Endothelial cell of umbilical vein (primary cell): ENCODE measurements around the gene MRPS12. TPM values are rescaled to one million over a fixed set of nuclear protein-coding genes. Genes with fewer than 3 reads are reported as not detected.

Experiments used
- BruUV-seq: library from RNA; stranded (reverse); fragments of 400-500 nt; replicated peaks from 2 replicates; lab custom pipeline; 2021; lab: Mats Ljungman, UMichigan
- CTCF ChIA-PET: fragments of 300-600, 350-600 bp; sonication (Branson Sonifier 250); formaldehyde crosslinking; loops from one replicate; lab custom pipeline; 2021; ENCODE audit warnings: antibody characterized with exemption, inconsistent platforms; lab: Charles Lee
- POLR2A ChIA-PET: fragments of 300-600, 350-600 bp; sonication (Branson Sonifier 250); formaldehyde crosslinking; loops from one replicate; lab custom pipeline; 2021; ENCODE audit warnings: antibody characterized with exemption, inconsistent platforms; lab: Charles Lee
- DNase-seq: peaks from one replicate; pipeline ENCODE4 v3.0.0-alpha.2; 2011; ENCODE audit warnings: low read depth, low spot score
- FAIRE-seq: peaks from 2 replicates; lab custom pipeline; 2011; peaks lifted over from hg19 to GRCh38; lab: Jason Lieb, UNC
- H2AFZ ChIP-seq: 2 replicates; pipeline ENCODE4 v1.6.0; 2012; ENCODE audit warnings: low read depth, low read length, control low read depth, inconsistent platforms
- H3K27ac ChIP-seq: 2 replicates; pipeline ENCODE4 v1.5.1; 2011; ENCODE audit warnings: low read depth, mild to moderate bottlenecking, control low read depth, low read length, moderate library complexity; ENCODE audit not compliant: insufficient read depth
- H3K27me3 ChIP-seq, 2 experiments: 2 replicates each; pipeline versions ENCODE4 v1.6.0 to v1.6.1; 2011; ENCODE audit warnings: low read length in 2 of 2, mixed read lengths in 1 of 2; ENCODE audit not compliant: control insufficient read depth in 2 of 2, insufficient read depth in 2 of 2
- H3K36me3 ChIP-seq, 2 experiments: 2 replicates in 1 of 2; 3 replicates in 1 of 2; pipeline ENCODE4 v1.5.1; 2011; ENCODE audit warnings: low read length in 2 of 2, mild to moderate bottlenecking in 1 of 2, moderate library complexity in 1 of 2; ENCODE audit not compliant: control insufficient read depth in 2 of 2, insufficient read depth in 2 of 2; ENCODE audit errors: extremely low read depth in 1 of 2
- H3K4me1 ChIP-seq: 3 replicates; pipeline ENCODE4 v1.5.1; 2011; ENCODE audit warnings: mild to moderate bottlenecking, low read length; ENCODE audit not compliant: control insufficient read depth, insufficient read depth; ENCODE audit errors: extremely low read depth
- H3K4me2 ChIP-seq: 2 replicates; pipeline ENCODE4 v1.6.1; 2011; ENCODE audit warnings: low read length, control low read depth, mixed read lengths; ENCODE audit not compliant: insufficient read depth
- H3K4me3 ChIP-seq, 3 experiments: fragments of 200-600 bp in 1 of 3; sonication (generic), shearing (Covaris generic) in 1 of 3; replicated peaks in 1 of 3; 2 replicates each; pipeline ENCODE4 v1.5.1; 2011 to 2016; ENCODE audit warnings: control low read depth in 3 of 3, low read length in 3 of 3, mild to moderate bottlenecking in 2 of 3, inconsistent platforms in 1 of 3, low read depth in 1 of 3, moderate library complexity in 1 of 3; ENCODE audit not compliant: insufficient read depth in 1 of 3
- H3K79me2 ChIP-seq: 2 replicates; pipeline ENCODE4 v1.6.0; 2012; ENCODE audit warnings: low read length, inconsistent platforms; ENCODE audit not compliant: control insufficient read depth, insufficient read depth
- H3K9ac ChIP-seq: replicated peaks from 2 replicates; pipeline ENCODE3; 2011; ENCODE audit warnings: low read length, control low read depth; ENCODE audit not compliant: insufficient read depth; ENCODE audit errors: extremely low read depth
- H3K9me1 ChIP-seq: replicated peaks from 3 replicates; pipeline ENCODE4 v1.6.0; 2011; ENCODE audit warnings: mild to moderate bottlenecking, low read length; ENCODE audit not compliant: control insufficient read depth, insufficient read depth; ENCODE audit errors: extremely low read depth
- H3K9me3 ChIP-seq: replicated peaks from 2 replicates; pipeline ENCODE4 v1.5.1; 2012; ENCODE audit warnings: low read length, inconsistent platforms; ENCODE audit not compliant: control insufficient read depth, insufficient read depth
- H4K20me1 ChIP-seq: replicated peaks from 2 replicates; pipeline ENCODE3; 2011; ENCODE audit warnings: mild to moderate bottlenecking, low read length; ENCODE audit not compliant: control insufficient read depth, insufficient read depth; ENCODE audit errors: extremely low read depth
- EZH2 ChIP-seq: IDR thresholded peaks from 2 replicates; pipeline ENCODE4 v1.6.1; 2012; ENCODE audit warnings: borderline replicate concordance, low read depth, mild to moderate bottlenecking, moderate library complexity, low read length, inconsistent platforms; ENCODE audit not compliant: severe bottlenecking
- FOS ChIP-seq: IDR thresholded peaks from 2 replicates; pipeline ENCODE4 v1.6.1; 2011; ENCODE audit warnings: mild to moderate bottlenecking, low read length, moderate library complexity, borderline replicate concordance; ENCODE audit not compliant: insufficient read depth
- GATA2 ChIP-seq: IDR thresholded peaks from 2 replicates; pipeline ENCODE4 v1.7.0; 2011; ENCODE audit warnings: low read depth, mild to moderate bottlenecking, moderate library complexity, mixed read lengths, low read length; ENCODE audit not compliant: insufficient read length, insufficient read depth
- JUN ChIP-seq: IDR thresholded peaks from 2 replicates; pipeline ENCODE4 v1.6.1; 2011; ENCODE audit warnings: borderline replicate concordance, low read depth; ENCODE audit not compliant: insufficient read length, insufficient read depth
- MYC ChIP-seq: IDR thresholded peaks from one replicate; pipeline ENCODE4 v1.6.1; 2011; ENCODE audit warnings: mild to moderate bottlenecking, low read depth, low read length
- POLR2A ChIP-seq: IDR thresholded peaks from 2 replicates; pipeline ENCODE4 v1.6.1; 2012; ENCODE audit warnings: low read depth, mild to moderate bottlenecking, control low read depth, low read length
- POLR2AphosphoS5 ChIP-seq: IDR thresholded peaks from 2 replicates; pipeline ENCODE4 v1.6.1; 2012; ENCODE audit warnings: low read depth, mild to moderate bottlenecking, control low read depth, low read length, moderate library complexity; ENCODE audit not compliant: insufficient read depth
- dilution Hi-C: fragments of 300-500 bp; cut with MboI; formaldehyde crosslinking; loops from one replicate; pipeline ENCODE4 v1.15.0; 2019; ENCODE audit warnings: low sequenced_read_pairs; ENCODE audit not compliant: extremely low pct_ligation_motif_present
- intact Hi-C: fragments of 100-400 bp; cut with micrococcal nuclease; formaldehyde crosslinking; loops from one replicate; pipeline ENCODE4 v1.10.0; 2022
- polyA plus RNA-seq, 4 experiments: library from polyadenylated mRNA; depleted of rRNA in 3 of 4; stranded (reverse) in 3 of 4; unstranded in 1 of 4; fragments of >200 nt; gene quantifications; 2 replicates each; pipeline versions ENCODE4 v1.2.1 to v1.2.3, GENCODE V29; 2011 to 2012; ENCODE audit warnings: missing spikeins in 1 of 4
- total RNA-seq: library from RNA; stranded (reverse); gene quantifications from 2 replicates; pipeline ENCODE4 v1.2.3, GENCODE V29; 2021
- TF ChIP-seq, protein P1 (sequence below): IDR thresholded peaks from 2 replicates; pipeline ENCODE4 v1.6.1; 2011; ENCODE audit not compliant: insufficient read depth, insufficient read length
- TF ChIP-seq, protein P2 (sequence below), 2 donors: IDR thresholded peaks; 1 replicate in 1 of 2; 2 replicates in 1 of 2; pipeline ENCODE4 v1.5.1; 2011; ENCODE audit warnings: low read length in 2 of 2, mild to moderate bottlenecking in 2 of 2, moderate library complexity in 2 of 2, control low read depth in 1 of 2, inconsistent platforms in 1 of 2, low read depth in 1 of 2; ENCODE audit not compliant: insufficient read depth in 1 of 2; ENCODE audit errors: extremely low read depth in 1 of 2

Gene MRPS12
- total and polyA plus RNA-seq, 2 donors (not counting 3 experiments of a cell fraction or from before 2014, with no cell fraction given): 49.3 to 86.3 TPM

DNA sequence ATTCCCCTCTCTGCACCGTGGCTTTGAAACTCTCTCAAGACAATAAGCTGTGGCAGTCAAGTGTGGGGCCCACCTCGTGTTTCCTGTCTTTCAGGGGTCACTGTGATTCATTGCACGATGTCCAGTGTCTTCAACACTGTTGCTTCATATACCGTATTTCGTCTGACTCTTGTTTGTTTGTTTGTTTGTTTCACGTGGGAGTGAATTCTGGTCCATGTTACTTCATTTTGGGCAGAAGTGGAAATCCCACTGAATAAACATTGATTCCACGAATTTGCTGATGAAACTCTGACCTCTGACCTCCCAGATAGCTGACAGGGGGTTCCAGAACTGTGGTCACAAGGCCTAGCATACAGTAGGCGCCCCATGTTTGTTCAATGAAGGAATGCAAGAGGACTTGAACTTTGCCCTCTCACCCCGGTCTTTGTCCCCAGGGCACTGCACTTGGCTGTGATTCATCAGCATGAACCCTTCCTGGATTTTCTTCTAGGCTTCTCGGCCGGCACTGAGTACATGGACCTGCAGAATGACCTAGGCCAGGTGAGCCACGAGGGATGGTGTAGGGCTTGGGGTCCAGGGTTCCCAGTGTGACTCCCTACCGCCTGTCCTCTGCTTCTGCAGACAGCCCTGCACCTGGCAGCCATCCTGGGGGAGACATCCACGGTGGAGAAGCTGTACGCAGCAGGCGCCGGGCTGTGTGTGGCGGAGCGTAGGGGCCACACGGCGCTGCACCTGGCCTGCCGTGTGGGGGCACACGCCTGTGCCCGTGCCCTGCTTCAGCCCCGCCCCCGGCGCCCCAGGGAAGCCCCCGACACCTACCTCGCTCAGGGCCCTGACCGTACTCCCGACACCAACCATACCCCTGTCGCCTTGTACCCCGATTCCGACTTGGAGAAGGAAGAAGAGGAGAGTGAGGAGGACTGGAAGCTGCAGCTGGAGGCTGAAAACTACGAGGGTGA lies 25.9 kb upstream of the MRPS12 start:
- POLR2A ChIA-PET: no interaction called here
- no peak overlapping the region for H3K9ac ChIP-seq

More for the DNA sequence above, 25.9 kb upstream of the MRPS12 start:
- dilution Hi-C loops (no loop called here), intact Hi-C loops (no loop called here)
- Histone ChIP-seq H4K20me1 (no peaks in the 10 kb centered on the region), H3K27ac (no peak overlapping the region), H3K79me2 (peaks cover 5% of the 10 kb centered on the region), H3K4me1 (peaks cover 15% of the 10 kb centered on the region), H3K4me2 (no peak overlapping the region), H3K4me3 (no peak overlapping the region), H2AFZ (no peak overlapping the region), H3K9me1 (no peaks in the 10 kb centered on the region), H3K27me3 (no peaks in the 10 kb centered on the region), H3K9me3 (no peaks in the 10 kb centered on the region), H3K36me3 (peaks cover 0 to 21% of the 10 kb centered on the region in 2 experiments)
- DNase-seq (no peak), FAIRE-seq (no peak)
- TF ChIP-seq, protein P1, sequence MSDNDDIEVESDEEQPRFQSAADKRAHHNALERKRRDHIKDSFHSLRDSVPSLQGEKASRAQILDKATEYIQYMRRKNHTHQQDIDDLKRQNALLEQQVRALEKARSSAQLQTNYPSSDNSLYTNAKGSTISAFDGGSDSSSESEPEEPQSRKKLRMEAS: no peak
- TF ChIP-seq POLR2AphosphoS5: no peak
- TF ChIP-seq MYC: no peak
- TF ChIP-seq, protein P2, sequence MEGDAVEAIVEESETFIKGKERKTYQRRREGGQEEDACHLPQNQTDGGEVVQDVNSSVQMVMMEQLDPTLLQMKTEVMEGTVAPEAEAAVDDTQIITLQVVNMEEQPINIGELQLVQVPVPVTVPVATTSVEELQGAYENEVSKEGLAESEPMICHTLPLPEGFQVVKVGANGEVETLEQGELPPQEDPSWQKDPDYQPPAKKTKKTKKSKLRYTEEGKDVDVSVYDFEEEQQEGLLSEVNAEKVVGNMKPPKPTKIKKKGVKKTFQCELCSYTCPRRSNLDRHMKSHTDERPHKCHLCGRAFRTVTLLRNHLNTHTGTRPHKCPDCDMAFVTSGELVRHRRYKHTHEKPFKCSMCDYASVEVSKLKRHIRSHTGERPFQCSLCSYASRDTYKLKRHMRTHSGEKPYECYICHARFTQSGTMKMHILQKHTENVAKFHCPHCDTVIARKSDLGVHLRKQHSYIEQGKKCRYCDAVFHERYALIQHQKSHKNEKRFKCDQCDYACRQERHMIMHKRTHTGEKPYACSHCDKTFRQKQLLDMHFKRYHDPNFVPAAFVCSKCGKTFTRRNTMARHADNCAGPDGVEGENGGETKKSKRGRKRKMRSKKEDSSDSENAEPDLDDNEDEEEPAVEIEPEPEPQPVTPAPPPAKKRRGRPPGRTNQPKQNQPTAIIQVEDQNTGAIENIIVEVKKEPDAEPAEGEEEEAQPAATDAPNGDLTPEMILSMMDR (IDR thresholded peaks at IDR 0.05; ENCODE audit: extremely low read depth in 1 of 2, insufficient read depth in 1 of 2, low read depth in 1 of 2, low read length in 2 of 2): no peak
- TF ChIP-seq FOS: no peak
- TF ChIP-seq EZH2: no peak
- TF ChIP-seq JUN: no peak
- TF ChIP-seq GATA2: no peak
- no peak for TF ChIP-seq POLR2A
- BruUV-seq: no TSS peak
- CTCF ChIA-PET: interaction anchor here (1.4 kb wide), 1 partner anchor 17 kb away, joined by 6 read pairs; no protein-coding TSS in a partner anchor
